Jurkat, Clone E6-1 (cell line): Measurements from ENCODE around the gene MEFV.
"Not testable (repeated sequence)": the region's sequence is repeated elsewhere in the genome, so short reads cannot be mapped to it uniquely, and the experiment has no call there.

Experiments
- DNase-seq: peaks from one replicate; pipeline ENCODE4 v3.0.0-alpha.2; 2011; ENCODE audit warnings: low read depth, low spot score
- H3K4me3 ChIP-seq: 2 replicates; pipeline ENCODE4 v1.5.1; 2011; ENCODE audit warnings: mild to moderate bottlenecking, low read length, control low read depth, moderate library complexity

The MEFV gene

DNA sequence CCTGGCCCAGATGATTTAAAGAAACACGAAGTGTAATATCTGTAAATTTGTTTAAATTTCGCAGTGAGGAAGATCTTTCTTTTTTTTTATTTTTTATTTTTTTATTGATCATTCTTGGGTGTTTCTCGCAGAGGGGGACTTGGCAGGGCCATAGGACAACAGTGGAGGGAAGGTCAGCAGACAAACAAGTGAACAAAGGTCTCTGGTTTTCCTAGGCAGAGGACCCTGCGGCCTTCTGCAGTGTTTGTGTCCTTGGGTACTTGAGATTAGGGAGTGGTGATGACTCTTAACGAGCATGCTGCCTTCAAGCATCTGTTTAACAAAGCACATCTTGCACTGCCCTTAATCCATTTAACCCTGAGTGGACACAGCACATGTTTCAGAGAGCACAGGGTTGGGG, 14.3 kb upstream of the MEFV start:
- H3K4me3 ChIP-seq, DNase-seq: not testable (repeated sequence)

DNA sequence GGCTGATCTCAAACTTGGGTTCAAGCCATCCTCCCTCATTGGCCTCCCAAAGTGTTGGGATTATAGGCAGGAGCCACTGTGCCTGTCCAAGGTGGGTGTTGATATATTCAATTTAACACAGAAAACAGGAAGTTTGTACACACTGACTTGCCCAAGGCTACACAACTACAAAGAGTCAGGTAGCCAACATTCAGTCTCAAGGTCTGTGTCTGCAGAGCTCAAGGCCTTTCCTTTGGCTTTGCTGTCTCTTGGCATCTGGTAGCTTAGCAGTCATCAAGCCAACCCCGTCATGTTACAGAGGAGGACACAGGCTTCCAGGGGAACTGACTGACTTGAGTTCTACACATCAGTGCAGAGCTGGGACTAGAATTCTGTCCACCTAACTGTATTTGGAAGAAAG, 11.9 kb upstream of the MEFV start:
- no peak overlapping the region for H3K4me3 ChIP-seq
- DNase-seq: no peak

DNA sequence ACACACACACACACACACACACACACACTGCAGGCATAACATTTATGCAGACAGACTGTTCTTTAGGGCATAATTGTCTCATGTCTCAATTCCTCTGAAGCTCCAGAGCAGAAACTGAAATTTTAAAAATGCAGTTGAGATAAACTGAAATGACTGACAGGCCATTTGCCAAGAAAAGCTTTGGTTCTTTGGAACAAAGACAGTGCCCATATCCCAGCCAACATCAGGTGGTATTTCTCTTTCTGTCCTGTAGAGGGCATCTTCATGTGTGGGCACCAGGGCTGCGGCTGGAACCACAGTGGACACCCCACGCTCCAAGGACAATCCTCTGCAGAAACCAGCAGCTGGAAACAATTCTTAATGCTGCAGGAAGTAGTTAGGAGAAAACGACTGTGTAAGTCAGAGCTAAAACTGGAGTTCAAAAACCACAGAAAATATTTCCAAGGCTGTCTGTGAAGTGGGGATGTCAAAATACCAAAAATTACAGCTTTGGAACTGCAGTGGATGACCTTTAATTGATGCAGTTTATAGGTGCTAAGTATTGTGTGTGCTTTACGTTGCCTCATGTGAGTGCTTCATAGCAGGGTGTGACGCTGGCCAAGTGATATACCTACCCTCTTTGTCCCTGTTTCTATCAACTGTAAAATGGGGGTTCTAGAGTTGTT, 10.6 kb upstream of the MEFV start:
- DNase-seq: peak; percentile 45
- H3K4me3 ChIP-seq: no peak overlapping the region

DNA sequence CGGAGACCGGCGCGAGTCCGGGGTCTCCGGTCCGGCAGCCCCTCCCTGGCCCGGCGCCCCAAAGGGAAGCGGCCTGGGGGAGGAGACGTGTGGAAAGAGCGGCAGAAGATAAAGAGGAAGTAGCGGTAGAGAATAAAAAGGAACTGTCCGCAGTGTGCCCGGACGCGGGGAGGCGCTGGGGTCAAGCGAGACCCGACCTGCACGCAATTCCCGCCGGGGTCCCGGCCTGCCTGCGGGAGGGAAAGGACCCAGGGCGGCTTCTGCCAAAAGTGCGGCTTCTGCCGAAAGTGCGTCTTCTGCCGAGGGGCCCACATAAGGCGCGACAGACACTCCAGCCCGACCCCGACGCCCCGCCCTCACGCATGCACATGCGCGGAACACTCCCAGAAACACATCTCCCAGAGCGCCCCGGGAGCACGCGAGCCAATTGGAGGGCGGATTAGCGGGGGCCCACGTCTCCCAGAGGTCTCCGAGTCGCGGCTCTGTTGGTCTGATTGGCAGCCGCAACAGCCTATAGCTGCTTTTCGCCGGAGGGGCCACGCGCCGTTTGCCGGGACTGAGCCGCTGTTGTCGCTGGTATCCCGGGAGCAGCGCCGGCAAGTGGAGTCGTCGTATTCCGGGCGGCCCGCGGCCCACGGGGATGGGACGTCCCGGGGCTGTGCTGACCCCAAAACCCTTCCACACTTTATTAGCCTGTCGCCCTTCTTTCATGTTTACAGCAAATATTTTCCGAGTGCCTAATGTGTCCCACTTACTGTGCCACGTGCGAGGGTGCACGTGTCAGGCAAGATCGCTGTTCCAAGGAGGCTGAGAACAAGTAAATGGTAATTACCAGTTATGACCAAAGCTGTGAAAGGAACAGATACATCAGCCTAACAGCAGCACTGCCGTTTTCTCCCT, 8.0 kb upstream of the MEFV start:
- H3K4me3 ChIP-seq: peak overlapping the region; percentile 65
- DNase-seq: peak; percentile 97

GRCh38 chr16:3262517-3262916, 6.1 kb upstream of the MEFV start:
- DNase-seq: no peak
- no peak overlapping the region for H3K4me3 ChIP-seq

GRCh38 chr16:3259836-3260235, 3.4 kb upstream of the MEFV start:
- no peak for DNase-seq
- H3K4me3 ChIP-seq: no peak overlapping the region

DNA sequence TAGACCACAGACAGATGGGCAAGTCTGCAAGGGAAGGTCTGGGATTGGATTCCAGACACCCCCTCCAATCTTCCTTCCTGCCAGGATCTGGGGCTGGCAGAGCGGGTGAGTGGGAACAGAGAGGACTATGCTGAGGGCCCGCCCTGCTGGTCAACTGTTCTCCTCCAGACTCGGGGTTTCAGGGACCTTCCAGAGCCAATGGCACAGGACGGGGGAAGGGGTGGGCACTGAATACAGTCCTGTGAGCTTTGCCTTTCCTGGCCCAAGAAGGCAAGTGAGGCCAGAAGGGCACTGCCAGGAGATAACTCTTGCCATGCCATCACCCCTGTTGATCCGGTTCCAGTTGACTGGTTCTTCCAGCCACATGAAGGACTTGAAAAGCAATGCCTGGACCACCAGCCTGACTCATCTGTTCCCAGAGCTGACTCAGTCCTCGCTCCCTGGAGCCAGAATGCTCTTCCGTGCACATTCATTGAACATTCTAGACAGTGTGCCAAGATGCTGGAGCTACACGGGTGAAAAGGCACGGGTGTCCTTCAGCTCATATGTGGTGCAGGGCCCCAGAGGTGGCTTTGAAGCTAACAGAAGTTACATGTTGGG, 533 bp upstream of the MEFV start:
- no peak for DNase-seq
- no peak overlapping the region for H3K4me3 ChIP-seq

GRCh38 chr16:3254309-3254708, 2.1 kb downstream of the MEFV start:
- H3K4me3 ChIP-seq: no peak overlapping the region
- no peak for DNase-seq

DNA sequence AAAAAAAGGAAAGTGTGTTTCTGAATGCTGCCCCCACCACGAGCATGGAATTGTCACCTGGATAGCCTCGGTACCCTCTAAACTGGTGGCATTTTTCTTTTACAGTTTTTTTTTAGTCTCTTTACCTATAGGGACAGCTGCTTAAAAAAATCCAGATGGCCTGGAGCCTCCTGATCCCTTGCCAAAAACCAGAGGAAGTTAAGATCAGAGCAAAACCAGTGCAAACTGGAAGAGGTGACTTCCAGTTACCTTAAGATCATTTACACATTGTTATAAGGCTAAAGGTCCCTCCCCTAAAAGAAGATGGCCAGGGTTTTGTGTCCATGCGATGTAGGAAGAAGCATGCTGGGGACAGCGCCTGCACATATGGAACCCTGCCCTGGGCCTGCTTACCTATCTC, 3.5 kb downstream of the MEFV start:
- no peak for DNase-seq
- no peak overlapping the region for H3K4me3 ChIP-seq

GRCh38 chr16:3249451-3249850, 7.0 kb downstream of the MEFV start:
- no peak for DNase-seq
- no peak overlapping the region for H3K4me3 ChIP-seq

- no peak for DNase-seq
- H3K4me3 ChIP-seq: no peak overlapping the region
Observed at GRCh38 chr16:3249020-3249419, 7.4 kb downstream of the MEFV start.

GRCh38 chr16:3248596-3248995, 7.8 kb downstream of the MEFV start:
- DNase-seq: no peak
- H3K4me3 ChIP-seq: no peak overlapping the region

- no peak for DNase-seq
- no peak overlapping the region for H3K4me3 ChIP-seq
Observed at GRCh38 chr16:3246876-3247275, 9.6 kb downstream of the MEFV start.

DNA sequence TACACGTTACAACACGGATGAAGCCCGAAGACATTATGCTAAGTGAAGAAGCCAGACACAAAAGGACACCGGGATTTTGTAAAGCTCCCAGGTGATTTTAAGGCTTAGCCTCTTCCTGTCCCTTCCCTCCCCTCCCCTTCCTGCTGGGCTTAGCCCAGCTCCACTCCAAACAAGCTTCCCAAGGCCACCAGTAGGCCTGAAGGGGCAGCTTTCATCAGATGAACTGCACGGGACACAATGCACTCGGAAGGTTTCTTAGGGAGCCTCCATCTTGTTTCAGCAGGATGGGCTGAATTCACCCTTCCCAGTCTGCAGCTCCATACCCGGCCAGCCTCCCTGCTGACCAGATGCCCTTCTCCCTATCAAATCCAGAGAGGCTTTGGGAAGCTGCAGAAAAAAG, 10.4 kb downstream of the MEFV start:
- no peak overlapping the region for H3K4me3 ChIP-seq
- no peak for DNase-seq

DNA sequence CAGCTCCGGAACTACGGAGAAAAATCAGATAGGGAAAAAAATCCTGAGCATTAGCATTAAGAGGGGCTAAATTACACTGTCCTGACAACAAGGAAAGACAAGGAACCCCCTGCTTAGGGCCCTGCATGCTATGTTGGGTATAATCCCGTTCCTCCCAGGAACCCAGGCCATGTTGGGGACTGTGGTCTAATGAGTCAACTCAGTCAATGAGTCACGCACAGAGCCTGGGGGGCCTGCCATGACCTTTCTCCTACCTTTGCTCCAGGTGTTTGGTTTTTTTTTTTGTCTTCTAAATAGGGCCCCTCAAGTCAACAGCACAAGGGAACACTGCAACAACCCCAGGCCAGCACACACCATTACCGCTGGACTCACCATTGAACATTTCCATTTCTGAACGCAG, 12.6 kb downstream of the MEFV start:
- no peak for DNase-seq
- no peak overlapping the region for H3K4me3 ChIP-seq

- H3K4me3 ChIP-seq: no peak overlapping the region
- DNase-seq: no peak
Observed at GRCh38 chr16:3242709-3243108, 13.7 kb downstream of the MEFV start.

DNA sequence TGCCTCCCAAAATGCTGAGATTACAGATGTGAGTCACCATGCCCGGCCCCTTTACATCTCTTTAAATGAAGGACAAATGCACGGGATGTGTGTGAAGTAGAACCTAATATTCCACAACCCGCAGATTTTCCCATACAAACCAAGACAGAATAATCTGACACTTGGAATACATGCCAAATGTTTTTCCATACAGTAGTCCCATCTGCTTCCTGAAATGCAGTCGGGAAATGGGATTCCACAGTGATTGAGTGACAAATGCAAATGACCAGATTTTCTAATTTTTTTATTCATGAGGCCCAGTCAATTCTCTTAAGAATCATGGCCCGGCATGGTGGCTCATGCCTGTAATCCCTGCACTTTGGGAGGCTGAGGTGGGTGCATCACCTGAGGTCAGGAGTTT, 14.7 kb downstream of the MEFV start:
- no peak for DNase-seq
- H3K4me3 ChIP-seq: no peak overlapping the region

DNA sequence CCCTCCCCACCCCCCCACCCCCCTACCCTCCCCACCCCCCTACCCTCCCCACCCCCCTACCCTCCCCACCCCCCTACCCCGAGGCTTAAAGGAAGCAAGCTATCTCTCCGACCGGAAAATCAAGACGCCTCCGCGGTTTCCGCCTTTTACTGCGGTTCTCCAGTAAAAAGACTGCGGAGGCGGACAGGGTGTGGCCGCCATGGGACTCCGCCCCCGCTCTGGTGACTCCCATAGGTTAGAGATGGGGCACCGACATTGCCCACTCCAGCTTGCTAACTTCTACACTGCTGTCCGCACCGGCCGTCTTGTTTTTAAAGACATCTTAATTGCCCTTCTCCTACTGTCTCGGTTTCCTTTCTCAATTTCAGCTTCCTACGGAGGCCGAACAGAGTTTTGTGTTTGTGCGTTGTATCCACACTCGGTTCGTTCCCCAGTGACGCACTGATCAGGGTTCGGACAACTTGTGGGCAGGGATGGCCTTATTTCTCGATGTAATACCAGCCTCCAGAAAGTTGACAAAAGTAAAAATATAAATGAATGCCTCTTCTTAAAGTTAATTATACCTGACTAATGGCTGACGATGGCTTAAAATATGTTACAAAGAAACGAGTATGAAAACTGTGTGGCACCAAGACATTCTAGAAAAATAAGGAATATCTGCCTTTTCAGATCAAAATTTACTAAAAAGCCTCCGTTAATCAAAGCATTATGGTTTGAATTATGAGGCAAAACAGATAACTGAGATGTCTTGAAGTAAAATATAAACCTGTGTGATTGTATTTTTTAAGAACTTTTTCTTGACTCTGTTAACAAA, 20.4 kb downstream of the MEFV start:
- no peak overlapping the region for H3K4me3 ChIP-seq
- no peak for DNase-seq

- peak; percentile 90 for DNase-seq
- peak within 1 kb of the TSS; percentile 88 for H3K4me3 ChIP-seq
Observed at GRCh38 chr16:3234857-3235561, 21.4 kb downstream of the MEFV start, which contains the start of gene ZNF200. Gene ZNF200 (minus strand): TSS chr16:3235158. CDS start chr16:3233755, 1,403 bp downstream.
